Skeletal muscle tissue (tissue), 4 donors: Measurements from ENCODE around the gene MAP4K1. TPM values are rescaled to one million over a fixed set of nuclear protein-coding genes. Genes with fewer than 3 reads are reported as not detected.

ENCODE experiments used
- H3K27ac ChIP-seq: one replicate; pipeline ENCODE4 v1.7.0; 2013; ENCODE audit warnings: mild to moderate bottlenecking, low read depth, low read length, inconsistent platforms
- H3K27me3 ChIP-seq, 3 donors: one replicate each; pipeline ENCODE4 v1.7.0; 2013; ENCODE audit warnings: low read length in 3 of 3; ENCODE audit not compliant: control insufficient read depth in 3 of 3, insufficient read depth in 3 of 3
- H3K36me3 ChIP-seq, 3 donors: one replicate each; pipeline ENCODE4 v1.7.0; 2013; ENCODE audit warnings: low read length in 3 of 3; ENCODE audit not compliant: control insufficient read depth in 3 of 3, insufficient read depth in 3 of 3
- H3K4me1 ChIP-seq, 3 donors: one replicate each; pipeline ENCODE4 v1.7.0; 2013; ENCODE audit warnings: low read length in 3 of 3, mild to moderate bottlenecking in 3 of 3; ENCODE audit not compliant: control insufficient read depth in 3 of 3, insufficient read depth in 3 of 3
- H3K4me3 ChIP-seq, 3 donors: one replicate each; pipeline ENCODE4 v1.7.0; 2013; ENCODE audit warnings: low read length in 3 of 3
- H3K9ac ChIP-seq, 3 donors: one replicate each; pipeline ENCODE4 v1.7.0; 2013; ENCODE audit warnings: low read length in 3 of 3, mild to moderate bottlenecking in 3 of 3, moderate library complexity in 2 of 3, low read depth in 1 of 3
- H3K9me3 ChIP-seq, 3 donors: one replicate each; pipeline ENCODE4 v1.7.0; 2013; ENCODE audit warnings: low read length in 3 of 3; ENCODE audit not compliant: control insufficient read depth in 3 of 3
- total RNA-seq: library from RNA; depleted of rRNA; stranded (reverse); fragments of >200 nt; gene quantifications from one replicate; pipeline ENCODE4 v1.2.3, GENCODE V29; 2014
- donor health status: Osteomylitis.

Gene MAP4K1
- total RNA-seq, 1 donor from 2014 or later = under 0.01 TPM

DNA sequence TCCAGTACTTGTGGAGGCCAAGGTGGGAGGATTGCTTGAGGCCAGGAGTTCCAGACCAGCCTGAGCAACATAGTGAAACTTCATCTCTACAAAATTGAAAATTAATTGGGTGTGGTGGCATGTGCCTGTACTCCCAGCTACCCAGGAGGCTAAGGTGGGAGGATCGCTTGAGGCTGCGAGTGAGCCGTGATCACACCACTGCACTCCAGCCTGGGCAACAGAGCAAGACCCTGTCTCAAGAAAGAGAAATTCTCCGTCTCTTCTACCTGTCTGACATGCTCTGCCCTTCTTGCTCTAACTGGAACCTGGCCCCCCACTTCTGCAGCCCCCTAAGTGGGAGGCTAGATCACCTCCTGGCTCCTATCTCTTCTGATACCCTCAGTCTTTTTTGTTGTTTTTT, 8.6 kb upstream of the MAP4K1 start:
- Histone ChIP-seq H3K4me1 (peaks cover 2 to 3% (median 3%) of the 10 kb centered on the region in 3 donors), H3K4me3 (no peak overlapping the region), H3K27ac (no peak overlapping the region), H3K9ac (no peak overlapping the region), H3K27me3 (no peaks in the 10 kb centered on the region), H3K36me3 (peaks cover 55 to 70% (median 61%) of the 10 kb centered on the region in 3 donors), H3K9me3 (no peaks in the 10 kb centered on the region)

GRCh38 chr19:38624822-38625221, 7.1 kb upstream of the MAP4K1 start:
- no peaks in the 10 kb centered on the region for H3K9me3 ChIP-seq
- no peak overlapping the region for H3K9ac ChIP-seq
- H3K4me1 ChIP-seq = peaks cover 9 to 12% (median 11%) of the 10 kb centered on the region in 3 donors
- H3K27ac ChIP-seq = no peak overlapping the region
- no peaks in the 10 kb centered on the region for H3K27me3 ChIP-seq
- H3K36me3 ChIP-seq = peaks cover 59 to 79% (median 66%) of the 10 kb centered on the region in 3 donors
- no peak overlapping the region for H3K4me3 ChIP-seq

- peak overlapping the region; percentile 93 to 100 (median 99) for H3K4me3 ChIP-seq
- H3K36me3 ChIP-seq = peaks cover 32 to 35% (median 34%) of the 10 kb centered on the region in 3 donors
- H3K9me3 ChIP-seq = no peaks in the 10 kb centered on the region
- H3K9ac ChIP-seq = peak overlapping the region; percentile 97 to 100 (median 97)
- no peaks in the 10 kb centered on the region for H3K27me3 ChIP-seq
- peak overlapping the region; percentile 95 for H3K27ac ChIP-seq
- peaks cover 22 to 34% (median 23%) of the 10 kb centered on the region in 3 donors for H3K4me1 ChIP-seq
These were observed 1.8 kb upstream of the MAP4K1 start for GRCh38 chr19:38619361-38620174.

GRCh38 chr19:38618590-38619360, 1.0 kb upstream of the MAP4K1 start, which contains the start of gene EIF3K:
Gene EIF3K (plus strand): TSS chr19:38619188. CDS start chr19:38619269, 81 bp downstream.
- Histone ChIP-seq H3K9ac (peak within 1 kb of the TSS; percentile 97 to 100 (median 97)), H3K27ac (peak within 1 kb of the TSS; percentile 95), H3K27me3 (no peaks in the 10 kb centered on the region), H3K36me3 (peaks cover 27% of the 10 kb centered on the region in 3 donors), H3K4me3 (peak within 1 kb of the TSS; percentile 93 to 100 (median 99)), H3K4me1 (peaks cover 21 to 34% (median 22%) of the 10 kb centered on the region in 3 donors), H3K9me3 (no peaks in the 10 kb centered on the region)

GRCh38 chr19:38617283-38617763, 430 bp downstream of the MAP4K1 start:
- Histone ChIP-seq H3K4me1 (peaks cover 21 to 34% (median 22%) of the 10 kb centered on the region in 3 donors), H3K9ac (no peak overlapping the region), H3K36me3 (peaks cover 21 to 24% (median 22%) of the 10 kb centered on the region in 3 donors), H3K27ac (no peak overlapping the region), H3K9me3 (no peaks in the 10 kb centered on the region), H3K4me3 (peak overlapping the region in 1 of 3 donors; percentile 93), H3K27me3 (no peaks in the 10 kb centered on the region)

DNA sequence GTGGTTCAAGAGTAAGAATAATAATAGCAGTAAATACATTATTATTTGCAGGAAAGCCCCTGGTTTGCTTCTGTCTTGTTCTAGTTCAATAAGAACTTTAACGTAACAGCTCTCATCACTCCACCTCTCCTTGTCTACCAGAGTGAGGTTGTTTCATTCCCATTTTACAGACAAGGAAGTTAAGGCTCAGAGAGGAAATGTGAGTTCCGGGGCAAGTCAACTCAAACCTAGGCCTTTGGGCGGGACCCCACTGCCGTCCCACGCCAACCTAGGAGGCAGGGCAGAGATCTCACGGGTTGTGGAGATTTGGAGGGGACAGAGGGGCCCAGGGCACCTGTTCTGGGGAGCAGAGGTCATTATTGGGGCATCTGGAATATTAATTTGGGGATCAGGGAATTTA, 1.5 kb downstream of the MAP4K1 start:
- Histone ChIP-seq H3K4me1 (peaks cover 19 to 30% (median 19%) of the 10 kb centered on the region in 3 donors), H3K27me3 (no peaks in the 10 kb centered on the region), H3K27ac (no peak overlapping the region), H3K9ac (no peak overlapping the region), H3K4me3 (no peak overlapping the region), H3K36me3 (peaks cover 11 to 13% (median 12%) of the 10 kb centered on the region in 3 donors), H3K9me3 (no peaks in the 10 kb centered on the region)

DNA sequence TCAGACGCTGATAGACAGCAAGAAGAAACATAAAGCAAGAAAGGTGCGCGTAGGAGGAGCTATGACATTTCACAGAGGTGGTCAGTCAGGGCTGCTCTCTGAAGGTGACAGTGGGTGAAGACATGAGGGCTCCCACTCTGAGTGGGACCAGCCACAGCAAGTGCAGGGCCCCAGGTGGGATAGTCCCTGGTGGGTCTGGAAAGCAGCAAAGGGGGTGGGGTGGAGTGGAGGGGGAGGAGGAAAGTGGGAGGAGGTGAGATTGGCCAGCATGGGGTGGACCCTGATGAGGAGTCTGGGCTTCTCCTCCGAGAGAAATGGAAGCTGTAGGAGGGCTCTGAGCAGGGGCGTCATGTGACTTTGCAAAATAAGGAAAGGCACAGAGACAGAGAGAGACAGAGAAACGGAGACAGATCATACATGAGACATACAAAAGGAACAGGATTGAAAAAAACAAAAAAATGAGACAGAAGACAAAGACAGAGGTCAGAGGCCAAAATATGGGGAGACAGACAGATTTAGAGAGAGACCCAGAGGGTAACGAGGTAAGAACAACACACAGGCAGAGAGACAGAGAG, 2.7 kb downstream of the MAP4K1 start:
- Histone ChIP-seq H3K4me3 (no peak overlapping the region), H3K9me3 (no peaks in the 10 kb centered on the region), H3K27me3 (no peaks in the 10 kb centered on the region), H3K27ac (no peak overlapping the region), H3K36me3 (peaks cover under 1 to 6% (median under 1%) of the 10 kb centered on the region in 3 donors), H3K9ac (no peak overlapping the region), H3K4me1 (peaks cover 15 to 24% (median 16%) of the 10 kb centered on the region in 3 donors)

GRCh38 chr19:38614289-38614688, 3.5 kb downstream of the MAP4K1 start:
- no peak overlapping the region for H3K9ac ChIP-seq
- H3K27ac ChIP-seq = no peak overlapping the region
- peaks cover 0 to 2% (median 0%) of the 10 kb centered on the region in 3 donors for H3K36me3 ChIP-seq
- H3K4me1 ChIP-seq = peaks cover 8 to 16% (median 9%) of the 10 kb centered on the region in 3 donors
- no peaks in the 10 kb centered on the region for H3K27me3 ChIP-seq
- H3K9me3 ChIP-seq = no peaks in the 10 kb centered on the region
- no peak overlapping the region for H3K4me3 ChIP-seq

GRCh38 chr19:38606131-38606530, 11.6 kb downstream of the MAP4K1 start:
- Histone ChIP-seq H3K27me3 (peaks cover 0 to 3% (median 0%) of the 10 kb centered on the region in 3 donors), H3K4me3 (no peak overlapping the region), H3K36me3 (no peaks in the 10 kb centered on the region)

More at GRCh38 chr19:38606131-38606530, 11.6 kb downstream of the MAP4K1 start:
- Histone ChIP-seq H3K9ac (no peak overlapping the region), H3K9me3 (no peaks in the 10 kb centered on the region), H3K27ac (no peak overlapping the region), H3K4me1 (no peaks in the 10 kb centered on the region)
